GM12878 (cell line): Measurements from ENCODE around the gene RPL5. TPM values are rescaled to one million over a fixed set of nuclear protein-coding genes. Genes with fewer than 3 reads are reported as not detected.

Experiments
- ATAC-seq: fragments of 200-7000 bp; cut with Tn5 transposase; 3 replicates; pipeline ENCODE4 v1.9.1; 2020; ENCODE audit warnings: mild to moderate bottlenecking, moderate library complexity
- BruUV-seq: library from RNA; stranded (reverse); fragments of 400-500 nt; replicated peaks from 2 replicates; lab custom pipeline; 2021; lab: Mats Ljungman, UMichigan
- CTCF ChIA-PET: fragments of 300-600 bp; sonication (Branson Sonifier 250); formaldehyde crosslinking; extraction: SDS; loops from one replicate; lab custom pipeline; 2021; ENCODE audit warnings: inconsistent platforms; lab: Yijun Ruan, JAX
- POLR2A ChIA-PET: fragments of 350-600 bp; formaldehyde crosslinking; extraction: SDS; loops from one replicate; lab custom pipeline; 2021; ENCODE audit warnings: inconsistent platforms; lab: Charles Lee
- RAD21 ChIA-PET: fragments of 300-600 bp; sonication (Branson Sonifier 250); formaldehyde crosslinking; loops from one replicate; lab custom pipeline; 2023; ENCODE audit warnings: antibody characterized with exemption; ENCODE audit not compliant: unreplicated experiment; lab: Charles Lee
- SMC1A ChIA-PET: fragments of 300-600 bp; sonication (Branson Sonifier 250); formaldehyde crosslinking; loops from one replicate; lab custom pipeline; 2023; ENCODE audit not compliant: unreplicated experiment, uncharacterized antibody; lab: Charles Lee
- DNase-seq: peaks from one replicate; pipeline ENCODE4 v3.0.0-alpha.2; 2011; ENCODE audit warnings: low read depth, low spot score
- FAIRE-seq: peaks from 3 replicates; lab custom pipeline; 2011; peaks lifted over from hg19 to GRCh38; lab: Jason Lieb, UNC
- H2AFZ ChIP-seq: 2 replicates; pipeline ENCODE4 v1.6.0; 2011; ENCODE audit warnings: low read depth, low read length, control low read depth; ENCODE audit not compliant: control insufficient read depth
- H3K27ac ChIP-seq: 2 replicates; pipeline ENCODE4 v1.5.1; 2011; ENCODE audit warnings: control low read depth; ENCODE audit not compliant: control insufficient read depth, insufficient read depth
- H3K27me3 ChIP-seq, 2 experiments: replicated peaks in 1 of 2; 2 replicates each; pipeline versions ENCODE4 v1.6.0 to v1.6.1; 2011; ENCODE audit warnings: low read length in 1 of 2; ENCODE audit not compliant: control insufficient read depth in 2 of 2, insufficient read depth in 2 of 2
- H3K36me3 ChIP-seq, 2 experiments: 2 replicates each; pipeline ENCODE4 v1.5.1; 2011; ENCODE audit warnings: low read length in 1 of 2; ENCODE audit not compliant: control insufficient read depth in 2 of 2, insufficient read depth in 2 of 2
- H3K4me1 ChIP-seq: 2 replicates; pipeline ENCODE4 v1.6.1; 2011; ENCODE audit warnings: mild to moderate bottlenecking, low read length, moderate library complexity, mixed read lengths; ENCODE audit not compliant: control insufficient read depth, insufficient read depth
- H3K4me2 ChIP-seq: 2 replicates; pipeline ENCODE4 v1.6.0; 2011; ENCODE audit warnings: control low read depth; ENCODE audit not compliant: control insufficient read depth, insufficient read depth
- H3K4me3 ChIP-seq: fragments of 200-600 bp; sonication (generic); 2 replicates; pipeline ENCODE4 v1.5.1; 2016
- H3K79me2 ChIP-seq: 2 replicates; pipeline ENCODE4 v1.6.0; 2011; ENCODE audit warnings: low read length; ENCODE audit not compliant: control insufficient read depth, insufficient read depth
- H3K9ac ChIP-seq: 2 replicates; pipeline ENCODE4 v1.8.0; 2011; ENCODE audit warnings: low read length, control low read depth, mixed read lengths; ENCODE audit not compliant: control insufficient read depth, insufficient read depth
- H3K9me3 ChIP-seq: replicated peaks from 3 replicates; pipeline ENCODE4 v1.5.1; 2011; ENCODE audit warnings: mild to moderate bottlenecking, low read length; ENCODE audit not compliant: control insufficient read depth, insufficient read depth
- H4K20me1 ChIP-seq: 2 replicates; pipeline ENCODE4 v1.6.0; 2011; ENCODE audit not compliant: control insufficient read depth, insufficient read depth
- LARP7 ChIP-seq: fragments of 450-650 bp; IDR thresholded peaks from 2 replicates; pipeline ENCODE4 v1.6.1; 2017; ENCODE audit warnings: mild to moderate bottlenecking
- NFIC ChIP-seq: IDR thresholded peaks from 2 replicates; pipeline ENCODE4 v1.6.1; 2012; ENCODE audit warnings: low read depth, mild to moderate bottlenecking, inconsistent platforms, low read length, moderate library complexity
- PAX5 ChIP-seq: IDR thresholded peaks from 2 replicates; pipeline ENCODE4 v1.6.1; 2011; ENCODE audit warnings: low read depth, low read length, borderline replicate concordance
- PML ChIP-seq: IDR thresholded peaks from 2 replicates; pipeline ENCODE4 v1.6.1; 2012; ENCODE audit warnings: low read length, inconsistent platforms
- POU2F2 ChIP-seq: IDR thresholded peaks from 3 replicates; pipeline ENCODE4 v1.6.1; 2011; ENCODE audit warnings: low read depth, mild to moderate bottlenecking, low read length, borderline replicate concordance
- RUNX3 ChIP-seq: IDR thresholded peaks from 2 replicates; pipeline ENCODE4 v1.6.1; 2012; ENCODE audit warnings: low read length, inconsistent platforms
- SIN3A ChIP-seq: IDR thresholded peaks from 2 replicates; pipeline ENCODE4 v1.6.1; 2012; ENCODE audit warnings: low read depth, low read length, improper control_type of control experiment
- SKIL ChIP-seq: fragments of 450-650 bp; IDR thresholded peaks from 2 replicates; pipeline ENCODE4 v1.6.1; 2017; ENCODE audit warnings: mild to moderate bottlenecking, low read depth, inconsistent platforms; ENCODE audit not compliant: poor library complexity, severe bottlenecking
- SP1 ChIP-seq: IDR thresholded peaks from one replicate; pipeline ENCODE4 v1.6.1; 2011; ENCODE audit warnings: low read depth, low read length
- ZSCAN29 ChIP-seq: fragments of 450-650 bp; IDR thresholded peaks from 2 replicates; pipeline ENCODE4 v1.6.1; 2017; ENCODE audit warnings: mild to moderate bottlenecking, moderate library complexity
- WGBS: methylation state at CpG from one replicate; pipeline ENCODE4 v1.1.6; 2016; ENCODE audit warnings: low lambda C conversion rate; ENCODE audit not compliant: insufficient replicate concordance, insufficient coverage; ENCODE audit errors: missing lambda C conversion rate; 5-methylcytosine and 5-hydroxymethylcytosine counted together
- in situ Hi-C: fragments of 300-500 bp; cut with MboI; formaldehyde crosslinking; loops from 9 replicates; pipeline ENCODE4 v1.14.3; 2018; ENCODE audit warnings: mixed read lengths
- intact Hi-C: fragments of 100-400 bp; cut with micrococcal nuclease; formaldehyde crosslinking; loops from one replicate; pipeline ENCODE4 v1.14.2; 2022; ENCODE audit not compliant: unreplicated experiment
- polyA plus RNA-seq, 11 experiments: library from polyadenylated mRNA; depleted of rRNA in 4 of 11; unstranded in 6 of 11; stranded (reverse) in 5 of 11; fragments of >200 nt; fragmentation: Nextera tagmentation in 4 of 11; fragmentation: Illumina TruSeq in 1 of 11; extraction: Ambion mirVana in 4 of 11; extraction: Trizol in 1 of 11; gene quantifications; 1 replicate in 1 of 11; 2 replicates in 10 of 11; pipeline versions ENCODE4 v1.2.1 to v1.2.3, GENCODE V29; 2011 to 2016; ENCODE audit warnings: inconsistent platforms in 2 of 11, missing spikeins in 2 of 11, low read depth in 1 of 11
- total RNA-seq, 4 experiments: library from RNA; depleted of rRNA in 3 of 4; stranded (reverse); fragments of >200 nt in 3 of 4; fragmentation: Illumina TruSeq in 1 of 4; extraction: Trizol in 1 of 4; gene quantifications; 2 replicates each; pipeline versions ENCODE4 v1.2.1 to v1.2.3, GENCODE V29; 2013 to 2021
- TF ChIP-seq, protein P1 (sequence below): fragments of 450-650 bp; formaldehyde crosslinking; IDR thresholded peaks from 2 replicates; pipeline ENCODE4 v1.4.0; 2020; ENCODE audit warnings: mild to moderate bottlenecking, moderate library complexity

Gene RPL5
- total and polyA plus RNA-seq, 10 of the 15 experiments (the other 5 are each of a cell fraction or from before 2014, with no cell fraction given): 1,685 to 6,047 (median 2,601) TPM

DNA sequence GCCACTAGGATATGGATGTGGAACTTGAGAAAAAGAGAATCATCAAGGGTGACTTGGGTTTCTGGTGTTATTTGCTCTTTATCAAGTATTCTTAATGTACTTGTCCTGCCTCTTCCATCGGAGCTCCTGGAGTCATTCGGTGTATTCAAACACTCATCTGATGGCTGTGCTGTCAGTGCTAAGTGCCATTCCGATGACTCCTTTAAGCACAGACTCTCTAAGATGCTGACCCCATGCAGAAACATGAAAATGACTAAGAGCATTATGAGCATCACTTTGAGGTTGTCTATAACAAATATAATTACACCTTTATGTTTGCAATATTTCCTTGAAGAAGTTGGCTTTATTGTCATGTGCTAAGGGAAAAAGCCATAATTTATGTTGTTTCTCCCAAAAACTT, 11.3 kb upstream of the RPL5 start:
- Histone ChIP-seq H4K20me1 (no peaks in the 10 kb centered on the region), H3K36me3 (no peaks in the 10 kb centered on the region), H3K9ac (no peak overlapping the region), H3K4me2 (no peak overlapping the region), H3K4me3 (no peak overlapping the region), H3K9me3 (no peaks in the 10 kb centered on the region), H3K27ac (no peak overlapping the region), H3K4me1 (no peaks in the 10 kb centered on the region), H3K27me3 (no peaks in the 10 kb centered on the region), H2AFZ (no peak overlapping the region), H3K79me2 (no peaks in the 10 kb centered on the region)
- SMC1A ChIA-PET: interaction anchor here (0.6 to 5.1 kb wide), 2 partner anchors 72 to 1754 kb away, joined by 3 to 56 read pairs; no protein-coding TSS in a partner anchor
- BruUV-seq: no TSS peak
- no peak for ATAC-seq
- in situ Hi-C loops (no loop called here), intact Hi-C loops (no loop called here)
- RAD21 ChIA-PET: interaction anchor here (4.8 kb wide), 1 partner anchor 72 kb away, joined by 65 read pairs; no protein-coding TSS in a partner anchor
- no peak for DNase-seq
- TF ChIP-seq POU2F2 (no peak), ZSCAN29 (no peak), RUNX3 (no peak), LARP7 (no peak), NFIC (no peak), PML (no peak)
- 57% methylated on average over 3 of the region's 3 CpGs for WGBS
- POLR2A ChIA-PET: no interaction called here
- CTCF ChIA-PET: interaction anchor here (1.5 to 7.6 kb wide), 3 partner anchors 9 to 73 kb away, joined by 3 to 178 read pairs (median 5); no protein-coding TSS in a partner anchor
- no peak for FAIRE-seq

- intact Hi-C loops (no loop called here), in situ Hi-C loops (no loop called here)
- SMC1A ChIA-PET: no interaction called here
- 66% methylated on average over 3 of the region's 3 CpGs for WGBS
- no TSS peak for BruUV-seq
- FAIRE-seq (no peak), ATAC-seq (no peak), DNase-seq (no peak)
- Histone ChIP-seq H3K36me3 (no peaks in the 10 kb centered on the region), H3K4me3 (no peak overlapping the region), H4K20me1 (no peaks in the 10 kb centered on the region), H3K4me2 (no peak overlapping the region), H2AFZ (no peak overlapping the region), H3K4me1 (no peaks in the 10 kb centered on the region), H3K9ac (no peak overlapping the region), H3K79me2 (no peaks in the 10 kb centered on the region), H3K27me3 (no peaks in the 10 kb centered on the region), H3K27ac (no peak overlapping the region), H3K9me3 (no peaks in the 10 kb centered on the region)
- RAD21 ChIA-PET: no interaction called here
- TF ChIP-seq, protein P1, sequence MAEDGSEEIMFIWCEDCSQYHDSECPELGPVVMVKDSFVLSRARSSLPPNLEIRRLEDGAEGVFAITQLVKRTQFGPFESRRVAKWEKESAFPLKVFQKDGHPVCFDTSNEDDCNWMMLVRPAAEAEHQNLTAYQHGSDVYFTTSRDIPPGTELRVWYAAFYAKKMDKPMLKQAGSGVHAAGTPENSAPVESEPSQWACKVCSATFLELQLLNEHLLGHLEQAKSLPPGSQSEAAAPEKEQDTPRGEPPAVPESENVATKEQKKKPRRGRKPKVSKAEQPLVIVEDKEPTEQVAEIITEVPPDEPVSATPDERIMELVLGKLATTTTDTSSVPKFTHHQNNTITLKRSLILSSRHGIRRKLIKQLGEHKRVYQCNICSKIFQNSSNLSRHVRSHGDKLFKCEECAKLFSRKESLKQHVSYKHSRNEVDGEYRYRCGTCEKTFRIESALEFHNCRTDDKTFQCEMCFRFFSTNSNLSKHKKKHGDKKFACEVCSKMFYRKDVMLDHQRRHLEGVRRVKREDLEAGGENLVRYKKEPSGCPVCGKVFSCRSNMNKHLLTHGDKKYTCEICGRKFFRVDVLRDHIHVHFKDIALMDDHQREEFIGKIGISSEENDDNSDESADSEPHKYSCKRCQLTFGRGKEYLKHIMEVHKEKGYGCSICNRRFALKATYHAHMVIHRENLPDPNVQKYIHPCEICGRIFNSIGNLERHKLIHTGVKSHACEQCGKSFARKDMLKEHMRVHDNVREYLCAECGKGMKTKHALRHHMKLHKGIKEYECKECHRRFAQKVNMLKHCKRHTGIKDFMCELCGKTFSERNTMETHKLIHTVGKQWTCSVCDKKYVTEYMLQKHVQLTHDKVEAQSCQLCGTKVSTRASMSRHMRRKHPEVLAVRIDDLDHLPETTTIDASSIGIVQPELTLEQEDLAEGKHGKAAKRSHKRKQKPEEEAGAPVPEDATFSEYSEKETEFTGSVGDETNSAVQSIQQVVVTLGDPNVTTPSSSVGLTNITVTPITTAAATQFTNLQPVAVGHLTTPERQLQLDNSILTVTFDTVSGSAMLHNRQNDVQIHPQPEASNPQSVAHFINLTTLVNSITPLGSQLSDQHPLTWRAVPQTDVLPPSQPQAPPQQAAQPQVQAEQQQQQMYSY (CRISPR knock-in tag): no peak
- TF ChIP-seq SKIL (no peak), SIN3A (no peak), SP1 (no peak), PAX5 (no peak)
- CTCF ChIA-PET: no interaction called here
- POLR2A ChIA-PET: no interaction called here
Observed at GRCh38 chr1:92822879-92823278, 9.0 kb upstream of the RPL5 start.
